ENCODE measurements around the gene ZBTB3. TPM values are rescaled to one million over a fixed set of nuclear protein-coding genes. Genes with fewer than 3 reads are reported as not detected.

The ZBTB3 gene
- total RNA-seq, 1 donor, result 13.4 TPM

- peak; percentile 98 for DNase-seq (ENCODE audit: low read depth)
- TF ChIP-seq CTCF (IDR thresholded peaks at IDR 0.05; ENCODE audit: insufficient read depth, low read depth, low read length), result no peak
- H3K4me3 ChIP-seq (ENCODE audit: low read depth, low read length), result peak overlapping the region; percentile 66
Observed at GRCh38 chr11:62709247-62710000, 44.5 kb downstream of the ZBTB3 start.

GRCh38 chr11:62708793-62709192 lies 45.2 kb downstream of the ZBTB3 start:
- H3K4me3 ChIP-seq (ENCODE audit: low read depth, low read length), result peak overlapping the region; percentile 66
- TF ChIP-seq CTCF (IDR thresholded peaks at IDR 0.05; ENCODE audit: insufficient read depth, low read depth, low read length), result no peak
- no peak for DNase-seq (ENCODE audit: low read depth)

- no peak for TF ChIP-seq CTCF (IDR thresholded peaks at IDR 0.05; ENCODE audit: insufficient read depth, low read depth, low read length)
- DNase-seq (ENCODE audit: low read depth), result no peak
- no peak overlapping the region for H3K4me3 ChIP-seq (ENCODE audit: low read depth, low read length)
Observed at GRCh38 chr11:62708392-62708791, 45.6 kb downstream of the ZBTB3 start.

- no peak for TF ChIP-seq CTCF (IDR thresholded peaks at IDR 0.05; ENCODE audit: insufficient read depth, low read depth, low read length)
- H3K4me3 ChIP-seq (ENCODE audit: low read depth, low read length), result peak within 1 kb of the TSS; percentile 79
- DNase-seq (ENCODE audit: low read depth), result no peak
Observed at GRCh38 chr11:62707277-62707861, 46.6 kb downstream of the ZBTB3 start, which contains the start of the genes BSCL2 and GNG3. TSS of gene BSCL2 (minus strand) at chr11:62707424. CDS start at chr11:62707195, 229 bp downstream. TSS of gene GNG3 (plus strand) at chr11:62707676. CDS start at chr11:62708296, 620 bp downstream.

- peak overlapping the region; percentile 79 for H3K4me3 ChIP-seq (ENCODE audit: low read depth, low read length)
- TF ChIP-seq CTCF (IDR thresholded peaks at IDR 0.05; ENCODE audit: insufficient read depth, low read depth, low read length), result no peak
Observed at GRCh38 chr11:62706850-62707247, 47.1 kb downstream of the ZBTB3 start.

GRCh38 chr11:62705880-62706849 lies 47.8 kb downstream of the ZBTB3 start:
- peak overlapping the region; percentile 79 for H3K4me3 ChIP-seq (ENCODE audit: low read depth, low read length)
- no peak for TF ChIP-seq CTCF (IDR thresholded peaks at IDR 0.05; ENCODE audit: insufficient read depth, low read depth, low read length)
- peak; percentile 94 for DNase-seq (ENCODE audit: low read depth)

More at GRCh38 chr11:62706850-62707247, 47.1 kb downstream of the ZBTB3 start:
- no peak for DNase-seq (ENCODE audit: low read depth)
